OCI-LY7 (cell line): ENCODE data around the gene SLC17A9.

ENCODE experiments used
- CTCF ChIP-seq: fragments of 200-600 bp; sonication (generic); conservative IDR thresholded peaks from 2 replicates; pipeline ENCODE4 v1.5.1; 2014; ENCODE audit warnings: mild to moderate bottlenecking, antibody characterized with exemption, low read length, moderate library complexity, mixed read lengths
- EZH2phosphoT487 ChIP-seq: fragments of 200-600 bp; sonication (generic); IDR thresholded peaks from 2 replicates; pipeline ENCODE4 v1.6.1; 2018; ENCODE audit warnings: low read depth, borderline replicate concordance, mild to moderate bottlenecking, mixed run types, antibody characterized with exemption, low read length, moderate library complexity, mixed read lengths

- no peak for TF ChIP-seq EZH2phosphoT487
- TF ChIP-seq CTCF = no peak
Observed at GRCh38 chr20:62943396-62943795, 9.1 kb upstream of the SLC17A9 start.
